PFSK-1 (cell line): ENCODE measurements around the gene RPL12.

ENCODE experiments used
- POLR2AphosphoS5 ChIP-seq: IDR thresholded peaks from 2 replicates; pipeline ENCODE4 v1.6.1; 2012; ENCODE audit warnings: low read depth, mild to moderate bottlenecking, control low read depth, low read length, moderate library complexity
- SIN3A ChIP-seq: IDR thresholded peaks from 2 replicates; pipeline ENCODE4 v1.6.1; 2012; ENCODE audit warnings: mild to moderate bottlenecking, low read length, moderate library complexity, borderline replicate concordance; ENCODE audit not compliant: insufficient read depth
- TAF1 ChIP-seq: IDR thresholded peaks from 2 replicates; pipeline ENCODE4 v1.6.1; 2012; ENCODE audit warnings: low read length, control low read depth, borderline replicate concordance; ENCODE audit not compliant: insufficient read depth

DNA sequence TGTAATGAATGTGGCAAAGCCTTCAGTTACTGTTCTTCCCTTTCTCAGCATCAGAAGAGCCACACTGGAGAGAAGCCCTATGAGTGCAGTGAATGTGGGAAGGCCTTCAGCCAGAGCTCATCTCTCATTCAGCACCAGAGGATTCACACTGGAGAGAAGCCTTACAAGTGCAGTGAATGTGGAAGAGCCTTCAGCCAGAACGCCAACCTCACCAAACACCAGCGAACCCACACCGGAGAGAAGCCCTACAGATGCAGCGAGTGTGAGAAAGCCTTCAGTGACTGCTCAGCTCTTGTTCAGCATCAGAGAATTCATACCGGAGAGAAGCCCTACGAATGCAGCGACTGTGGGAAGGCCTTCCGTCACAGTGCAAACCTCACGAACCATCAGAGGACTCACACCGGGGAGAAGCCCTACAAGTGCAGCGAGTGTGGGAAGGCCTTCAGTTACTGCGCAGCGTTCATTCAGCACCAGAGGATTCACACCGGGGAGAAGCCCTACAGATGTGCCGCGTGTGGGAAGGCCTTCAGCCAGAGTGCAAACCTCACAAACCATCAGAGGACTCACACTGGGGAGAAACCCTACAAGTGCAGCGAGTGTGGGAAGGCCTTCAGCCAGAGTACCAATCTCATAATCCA, 6.8 kb downstream of the RPL12 start:
- TF ChIP-seq POLR2AphosphoS5 (no peak), SIN3A (no peak), TAF1 (no peak)
